Esophagus squamous epithelium (tissue), 5 donors: Measurements from ENCODE around the gene ELMO1. TPM values are rescaled to one million over a fixed set of nuclear protein-coding genes. Genes with fewer than 3 reads are reported as not detected.

Experiments
- DNase-seq: peaks from one replicate; lab custom pipeline; 2025; lab: John Stamatoyannopoulos, UW
- H3K27ac ChIP-seq, 4 donors: fragments of 200-600 bp; sonication (generic); one replicate each; pipeline ENCODE4 v1.5.1; 2016 to 2019; ENCODE audit warnings: mild to moderate bottlenecking in 1 of 4
- H3K27me3 ChIP-seq, 4 donors: fragments of 200-600 bp; sonication (generic); 1 replicate in 3 of 4; 2 replicates in 1 of 4; pipeline versions ENCODE4 v1.5.1 to v1.6.0; 2017 to 2021; ENCODE audit warnings: antibody characterized with exemption in 1 of 4
- H3K36me3 ChIP-seq, 3 donors: fragments of 200-600 bp; sonication (generic); one replicate each; pipeline ENCODE4 v1.5.1; 2016 to 2019
- H3K4me1 ChIP-seq, 3 donors: fragments of 200-600 bp; sonication (generic); one replicate each; pipeline ENCODE4 v1.5.1; 2017 to 2019
- H3K4me3 ChIP-seq, 4 donors: fragments of 200-600 bp; sonication (generic); 1 replicate in 3 of 4; 2 replicates in 1 of 4; pipeline ENCODE4 v1.5.1; 2016 to 2019; ENCODE audit warnings: mild to moderate bottlenecking in 2 of 4, moderate library complexity in 1 of 4
- H3K9me3 ChIP-seq, 3 donors: fragments of 200-600 bp; sonication (generic); one replicate each; pipeline ENCODE4 v1.5.1; 2016 to 2019
- POLR2A ChIP-seq, 4 donors: fragments of 450-650 bp; IDR thresholded peaks; one replicate each; pipeline ENCODE4 v1.6.1; 2017; ENCODE audit warnings: antibody characterized with exemption in 4 of 4, mild to moderate bottlenecking in 4 of 4, moderate library complexity in 3 of 4
- WGBS, 2 donors: methylation state at CpG; one replicate each; pipeline ENCODE4 v1.1.5; 2018; 5-methylcytosine and 5-hydroxymethylcytosine counted together
- intact Hi-C: fragments of 100-400 bp; cut with DNase I; formaldehyde crosslinking; loops from one replicate; pipeline ENCODE4 v1.15.0; 2022
- total RNA-seq, 4 donors: library from RNA; depleted of rRNA; stranded (reverse); fragments of >200 nt; gene quantifications; one replicate each; pipeline ENCODE4 v1.1.0, GENCODE V29; 2016
- TF ChIP-seq, protein P1 (sequence below), 6 experiments: fragments of 450-650 bp in 4 of 6; fragments of 200-600 bp in 2 of 6; sonication (generic) in 2 of 6; IDR thresholded peaks; one replicate each; pipeline ENCODE4 v1.5.1; 2016 to 2019; ENCODE audit warnings: antibody characterized with exemption in 6 of 6, mild to moderate bottlenecking in 4 of 6, moderate library complexity in 4 of 6
- donor health status: DM: yes; HTN: yes; CAD: no.

The ELMO1 gene
- total RNA-seq, 4 donors from 2014 or later = 0.68 to 36.6 (median 11.8) TPM

DNA sequence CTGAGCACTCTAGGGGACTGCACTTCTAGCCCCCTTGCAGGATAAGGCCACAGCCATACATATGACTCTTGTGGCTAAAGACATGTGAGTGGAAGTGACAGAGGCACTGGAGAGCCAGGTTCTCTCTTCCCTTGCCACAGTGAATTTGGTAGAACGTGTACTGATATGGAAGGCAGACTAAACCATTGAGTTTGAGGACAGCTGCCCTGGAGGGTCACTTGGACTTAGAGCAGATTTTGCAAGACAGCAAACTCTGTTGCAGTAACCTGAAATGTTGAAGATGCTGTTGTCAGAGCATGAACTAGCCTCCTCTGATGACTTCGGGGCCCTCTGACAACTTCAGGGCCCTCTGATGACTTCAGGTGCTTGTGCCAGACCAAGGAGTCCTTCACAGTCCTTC lies 85.9 kb downstream of the ELMO1 start:
- WGBS, 2 donors = 40 to 62% methylated on average over 1 to 2 of the region's 2 CpGs

DNA sequence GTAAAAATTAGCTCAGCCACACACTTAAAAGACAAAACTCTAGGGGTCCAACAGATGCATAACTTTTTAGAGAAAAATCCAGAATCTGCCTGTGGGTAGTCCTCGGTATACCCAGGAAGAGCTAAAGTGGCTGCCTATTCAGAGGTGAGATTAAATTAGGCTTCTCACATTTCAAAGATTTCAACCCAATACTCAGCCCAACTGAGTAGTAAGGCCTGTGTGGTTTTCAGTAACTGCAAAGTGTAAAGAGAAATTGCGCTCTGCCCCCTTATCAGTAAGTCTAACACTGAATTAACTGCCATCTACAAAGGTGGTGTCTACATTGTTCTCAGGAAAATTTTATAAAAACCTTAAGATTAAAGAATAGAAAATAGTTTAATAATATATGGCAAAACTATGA lies 88.2 kb downstream of the ELMO1 start:
- H3K4me1 ChIP-seq = peaks cover 0 to 7% (median 0%) of the 10 kb centered on the region in 3 donors
- no peaks in the 10 kb centered on the region for H3K36me3 ChIP-seq
- no peaks in the 10 kb centered on the region for H3K9me3 ChIP-seq
- intact Hi-C loops = no loop called here
- H3K27ac ChIP-seq = no peak overlapping the region
- H3K27me3 ChIP-seq = no peaks in the 10 kb centered on the region
- 66 to 79% methylated on average over 2 of the region's 2 CpGs for WGBS, 2 donors
- TF ChIP-seq POLR2A (IDR thresholded peaks at IDR 0.05) = no peak
- TF ChIP-seq, protein P1, sequence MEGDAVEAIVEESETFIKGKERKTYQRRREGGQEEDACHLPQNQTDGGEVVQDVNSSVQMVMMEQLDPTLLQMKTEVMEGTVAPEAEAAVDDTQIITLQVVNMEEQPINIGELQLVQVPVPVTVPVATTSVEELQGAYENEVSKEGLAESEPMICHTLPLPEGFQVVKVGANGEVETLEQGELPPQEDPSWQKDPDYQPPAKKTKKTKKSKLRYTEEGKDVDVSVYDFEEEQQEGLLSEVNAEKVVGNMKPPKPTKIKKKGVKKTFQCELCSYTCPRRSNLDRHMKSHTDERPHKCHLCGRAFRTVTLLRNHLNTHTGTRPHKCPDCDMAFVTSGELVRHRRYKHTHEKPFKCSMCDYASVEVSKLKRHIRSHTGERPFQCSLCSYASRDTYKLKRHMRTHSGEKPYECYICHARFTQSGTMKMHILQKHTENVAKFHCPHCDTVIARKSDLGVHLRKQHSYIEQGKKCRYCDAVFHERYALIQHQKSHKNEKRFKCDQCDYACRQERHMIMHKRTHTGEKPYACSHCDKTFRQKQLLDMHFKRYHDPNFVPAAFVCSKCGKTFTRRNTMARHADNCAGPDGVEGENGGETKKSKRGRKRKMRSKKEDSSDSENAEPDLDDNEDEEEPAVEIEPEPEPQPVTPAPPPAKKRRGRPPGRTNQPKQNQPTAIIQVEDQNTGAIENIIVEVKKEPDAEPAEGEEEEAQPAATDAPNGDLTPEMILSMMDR (IDR thresholded peaks at IDR 0.05) = no peak
- H3K4me3 ChIP-seq = no peak overlapping the region
- no peak for DNase-seq

More for the DNA sequence above, 85.9 kb downstream of the ELMO1 start:
- intact Hi-C loops = no loop called here
- H3K4me3 ChIP-seq = no peak overlapping the region
- TF ChIP-seq POLR2A (IDR thresholded peaks at IDR 0.05) = no peak
- TF ChIP-seq, protein P1 (IDR thresholded peaks at IDR 0.05) = no peak
- no peak overlapping the region for H3K27ac ChIP-seq
- H3K36me3 ChIP-seq = no peaks in the 10 kb centered on the region
- DNase-seq = no peak
- H3K4me1 ChIP-seq = peaks cover 0 to 3% (median 0%) of the 10 kb centered on the region in 3 donors
- H3K9me3 ChIP-seq = no peaks in the 10 kb centered on the region
- H3K27me3 ChIP-seq = no peaks in the 10 kb centered on the region

GRCh38 chr7:37359662-37360444 lies 88.8 kb downstream of the ELMO1 start:
- H3K4me3 ChIP-seq = no peak overlapping the region
- no peaks in the 10 kb centered on the region for H3K27me3 ChIP-seq
- intact Hi-C loops = no loop called here
- no peaks in the 10 kb centered on the region for H3K36me3 ChIP-seq
- H3K27ac ChIP-seq = peak overlapping the region in 1 of 4 donors; percentile 7
- no peak for TF ChIP-seq POLR2A (IDR thresholded peaks at IDR 0.05)
- TF ChIP-seq, protein P1 (IDR thresholded peaks at IDR 0.05) = no peak
- peaks cover 0 to 13% (median 0%) of the 10 kb centered on the region in 3 donors for H3K4me1 ChIP-seq
- no peaks in the 10 kb centered on the region for H3K9me3 ChIP-seq
- whole genome bisulfite sequencing, 2 donors = 63 to 75% methylated on average over 11 of the region's 11 CpGs
- no peak for DNase-seq

GRCh38 chr7:37359180-37359579 lies 89.5 kb downstream of the ELMO1 start:
- no peak for TF ChIP-seq POLR2A (IDR thresholded peaks at IDR 0.05)
- TF ChIP-seq, protein P1 (IDR thresholded peaks at IDR 0.05) = no peak
- H3K36me3 ChIP-seq = no peaks in the 10 kb centered on the region
- no peaks in the 10 kb centered on the region for H3K27me3 ChIP-seq
- H3K4me3 ChIP-seq = no peak overlapping the region
- WGBS, 2 donors = 82 to 94% methylated on average over 2 of the region's 2 CpGs
- no peak for DNase-seq
- no peaks in the 10 kb centered on the region for H3K9me3 ChIP-seq
- intact Hi-C loops = no loop called here
- H3K27ac ChIP-seq = peak overlapping the region in 1 of 4 donors; percentile 7
- peaks cover 0 to 20% (median 0%) of the 10 kb centered on the region in 3 donors for H3K4me1 ChIP-seq

GRCh38 chr7:37357637-37357996 lies 91.0 kb downstream of the ELMO1 start:
- intact Hi-C loops = no loop called here
- WGBS, 2 donors = 43 to 75% methylated on average over 1 of the region's 1 CpG
- DNase-seq = no peak
- H3K9me3 ChIP-seq = no peaks in the 10 kb centered on the region
- H3K4me1 ChIP-seq = peaks cover 0 to 28% (median 0%) of the 10 kb centered on the region in 3 donors
- peak overlapping the region in 1 of 4 donors; percentile 25 for H3K27ac ChIP-seq
- no peaks in the 10 kb centered on the region for H3K36me3 ChIP-seq
- no peak for TF ChIP-seq POLR2A (IDR thresholded peaks at IDR 0.05)
- TF ChIP-seq, protein P1 (IDR thresholded peaks at IDR 0.05) = no peak
- no peak overlapping the region for H3K4me3 ChIP-seq
- H3K27me3 ChIP-seq = no peaks in the 10 kb centered on the region
